RCC 7860 (cell line): ENCODE data around the gene RNF130.
"Not testable (repeated sequence)": the region's sequence is repeated elsewhere in the genome, so short reads cannot be mapped to it uniquely, and the experiment has no call there.

Experiments used
- DNase-seq: peaks from one replicate; pipeline ENCODE4 v3.0.0-alpha.2; 2015; ENCODE audit warnings: low spot score
- FAIRE-seq: peaks from 2 replicates; lab custom pipeline; 2012; peaks lifted over from hg19 to GRCh38; lab: Jason Lieb, UNC

Gene RNF130

DNA sequence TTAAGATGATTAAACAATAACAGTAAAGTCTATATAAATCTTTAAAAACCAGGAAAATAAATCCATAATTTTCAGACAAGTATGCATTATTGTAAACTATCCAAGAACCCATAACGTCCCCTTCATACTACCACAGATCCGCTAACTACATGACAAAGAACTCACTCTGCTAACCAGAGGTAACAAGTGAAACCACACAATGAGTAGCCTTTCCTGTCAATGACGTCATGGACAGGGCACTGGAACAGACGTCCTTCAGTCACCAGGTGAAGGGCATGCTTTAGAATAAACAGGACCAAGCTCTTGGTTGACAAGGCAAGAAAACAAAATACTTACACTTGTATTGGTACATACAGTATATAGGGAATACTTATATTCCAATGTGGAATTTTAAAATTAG is 45.2 kb downstream of the RNF130 start:
- DNase-seq, result peak; percentile 45

DNA sequence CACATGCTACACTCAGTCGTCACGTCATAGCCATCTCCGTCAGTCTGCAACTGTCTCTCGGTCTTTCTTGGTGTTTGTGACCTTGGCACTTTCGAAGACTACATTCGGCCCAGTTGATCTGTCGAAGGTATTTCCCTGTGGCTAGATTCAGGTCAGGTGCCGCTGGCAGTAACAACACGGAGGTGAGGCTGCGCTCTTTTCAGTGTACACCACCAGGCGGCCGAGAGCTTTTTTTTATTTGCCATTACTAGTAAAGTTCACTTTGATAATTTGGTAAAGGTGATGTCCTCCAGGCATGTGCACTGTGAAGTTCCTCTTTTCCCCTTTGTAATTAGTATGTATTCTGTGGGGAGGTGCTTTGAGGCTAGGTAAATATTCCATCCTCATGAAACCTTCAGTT is 49.7 kb downstream of the RNF130 start:
- no peak for FAIRE-seq

More for the DNA sequence above, 45.2 kb downstream of the RNF130 start:
- FAIRE-seq, result peak; percentile 48

DNA sequence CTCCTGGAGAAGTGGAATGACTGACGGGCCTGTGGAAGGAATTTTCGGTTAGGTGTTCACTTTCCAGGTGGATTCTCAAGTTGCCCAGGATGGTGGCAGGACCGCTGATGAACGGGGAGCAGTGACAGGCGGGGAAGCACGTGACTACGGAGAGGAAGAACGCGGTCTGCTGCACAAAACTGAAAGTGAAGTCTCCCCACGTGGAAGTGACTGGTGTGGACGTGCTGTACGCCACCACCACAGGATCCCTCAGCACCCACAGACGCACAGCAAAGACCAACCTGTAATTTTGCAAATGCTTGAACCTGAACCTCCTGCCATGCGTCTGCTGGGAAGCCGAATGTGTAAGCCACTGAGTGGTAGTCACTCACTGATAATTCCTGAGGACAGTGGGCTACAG is 51.4 kb downstream of the RNF130 start:
- FAIRE-seq, result no peak
- no peak for DNase-seq

More for the DNA sequence above, 49.7 kb downstream of the RNF130 start:
- DNase-seq, result no peak

DNA sequence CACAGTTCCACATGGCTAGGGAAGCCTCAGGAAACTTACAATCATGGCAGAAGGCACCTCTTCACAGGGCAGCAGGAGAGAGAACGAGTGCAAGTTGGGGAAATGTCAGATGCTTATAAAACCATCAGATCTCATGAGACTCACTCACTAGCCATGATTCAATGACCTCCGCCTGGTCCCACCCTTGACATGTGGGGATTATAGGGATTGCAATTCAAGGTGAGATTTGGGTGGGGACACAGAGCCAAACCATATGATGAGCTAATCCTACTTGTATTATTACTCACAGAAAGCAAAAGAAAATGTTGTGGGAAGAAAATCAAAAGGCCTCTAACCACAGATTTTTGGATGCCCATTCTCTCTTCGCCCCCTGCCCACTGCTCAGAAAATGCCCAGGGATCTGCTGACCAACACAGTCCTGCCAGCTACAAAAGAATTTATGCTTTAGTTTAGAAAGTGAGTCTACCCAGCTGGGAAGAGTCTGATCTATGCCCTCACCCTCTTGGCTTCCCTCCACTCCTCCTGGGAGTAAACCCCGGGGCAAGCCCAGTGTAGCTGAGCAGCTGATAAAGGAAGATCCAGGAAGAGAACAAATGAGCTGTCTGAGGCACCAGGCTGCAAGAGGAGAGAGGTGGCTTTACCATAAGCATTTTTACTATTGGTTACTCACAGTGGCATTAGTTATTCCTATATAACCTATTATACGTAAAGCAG is 53.1 kb downstream of the RNF130 start:
- no peak for FAIRE-seq
- no peak for DNase-seq

DNA sequence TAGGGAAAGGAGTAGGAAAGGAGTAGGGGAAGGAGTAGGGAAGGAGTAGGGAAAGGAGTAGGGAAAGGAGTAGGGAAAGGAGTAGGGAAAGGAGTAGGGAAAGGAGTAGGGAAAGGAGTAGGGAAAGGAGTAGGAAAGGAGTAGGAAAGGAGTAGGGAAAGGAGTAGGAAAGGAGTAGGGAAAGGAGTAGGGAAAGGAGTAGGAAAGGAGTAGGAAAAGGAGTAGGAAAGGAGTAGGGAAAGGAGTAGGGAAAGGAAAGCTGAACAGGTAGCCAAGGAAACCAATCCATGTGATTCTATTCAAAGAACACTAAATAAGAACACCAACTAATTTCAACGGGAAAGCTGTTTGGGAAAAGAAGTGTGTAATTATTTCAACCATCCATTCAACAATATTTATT is 56.0 kb downstream of the RNF130 start:
- not testable (repeated sequence) for FAIRE-seq, DNase-seq

DNA sequence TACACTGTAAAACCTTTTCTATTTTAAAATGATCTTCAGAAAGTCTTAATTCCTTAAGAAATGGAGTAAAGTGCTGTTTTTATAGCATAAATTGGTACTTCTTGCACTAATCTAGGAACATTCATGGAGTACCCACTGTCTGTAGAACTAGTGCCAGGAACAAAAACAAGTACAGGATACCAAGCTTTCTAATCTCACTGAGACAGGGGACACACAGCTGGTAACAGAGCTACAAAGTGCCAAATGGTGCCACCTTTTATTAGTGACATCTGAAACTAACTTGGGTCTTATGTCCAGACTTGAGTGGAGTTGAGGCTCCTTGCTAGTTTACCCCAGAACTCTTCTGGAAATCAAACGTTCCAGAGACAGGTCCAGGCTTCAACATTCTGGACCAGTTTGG is 57.9 kb downstream of the RNF130 start:
- FAIRE-seq, result no peak
- DNase-seq, result no peak

GRCh38 chr5:180012316-180012715 is 59.2 kb downstream of the RNF130 start:
- no peak for FAIRE-seq
- DNase-seq, result no peak

DNA sequence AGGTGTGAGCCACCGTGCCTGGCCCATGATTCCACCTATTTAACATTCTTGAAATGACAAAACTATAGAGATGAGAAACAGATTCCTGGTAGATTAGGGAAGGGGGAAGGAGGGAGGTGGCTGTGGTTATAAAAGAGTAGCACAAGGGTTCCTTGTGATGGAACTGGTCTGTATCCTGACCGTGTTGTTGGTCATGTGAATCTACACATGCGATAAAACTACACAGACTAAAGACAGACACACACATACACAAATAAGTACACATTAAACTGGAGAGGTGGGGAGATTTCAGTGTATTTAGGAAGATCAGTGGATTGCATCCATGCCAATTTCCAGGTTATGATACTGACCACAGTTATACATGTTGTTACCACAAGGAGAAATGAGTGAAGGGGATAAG is 60.9 kb downstream of the RNF130 start:
- DNase-seq, result no peak

GRCh38 chr5:180009581-180009980 is 62.0 kb downstream of the RNF130 start:
- FAIRE-seq, result no peak
- no peak for DNase-seq

More for the DNA sequence above, 60.9 kb downstream of the RNF130 start:
- FAIRE-seq, result no peak

GRCh38 chr5:180008433-180008832 is 63.1 kb downstream of the RNF130 start:
- DNase-seq (no peak), FAIRE-seq (no peak)

- FAIRE-seq (no peak), DNase-seq (no peak)
These were observed 64.0 kb downstream of the RNF130 start for GRCh38 chr5:180007582-180007981.

DNA sequence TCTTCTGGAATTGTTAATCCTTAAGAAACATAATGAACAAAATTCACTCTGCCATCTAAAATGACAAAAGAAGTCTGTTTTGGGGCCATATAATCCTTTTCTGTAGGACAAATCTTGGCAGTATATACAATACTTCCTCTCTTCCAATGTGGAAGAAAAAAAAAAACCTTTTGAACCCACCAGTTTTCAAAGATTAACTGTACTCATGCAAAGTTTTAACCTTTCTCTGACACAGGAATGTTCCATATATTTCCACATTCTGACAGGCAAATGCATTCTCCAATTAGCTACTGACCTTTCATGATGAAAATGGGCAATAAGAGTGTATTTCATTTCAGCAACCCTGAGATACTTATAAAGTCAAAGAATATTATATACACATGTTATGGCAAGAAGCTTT is 65.4 kb downstream of the RNF130 start:
- DNase-seq, result no peak

GRCh38 chr5:180003127-180003526 is 68.4 kb downstream of the RNF130 start:
- DNase-seq (no peak), FAIRE-seq (no peak)

More for the DNA sequence above, 65.4 kb downstream of the RNF130 start:
- FAIRE-seq, result no peak

- DNase-seq (no peak), FAIRE-seq (no peak)
These were observed 69.8 kb downstream of the RNF130 start for GRCh38 chr5:180001742-180002141.

- FAIRE-seq (no peak), DNase-seq (no peak)
These were observed 70.4 kb downstream of the RNF130 start for GRCh38 chr5:180001136-180001535.

DNA sequence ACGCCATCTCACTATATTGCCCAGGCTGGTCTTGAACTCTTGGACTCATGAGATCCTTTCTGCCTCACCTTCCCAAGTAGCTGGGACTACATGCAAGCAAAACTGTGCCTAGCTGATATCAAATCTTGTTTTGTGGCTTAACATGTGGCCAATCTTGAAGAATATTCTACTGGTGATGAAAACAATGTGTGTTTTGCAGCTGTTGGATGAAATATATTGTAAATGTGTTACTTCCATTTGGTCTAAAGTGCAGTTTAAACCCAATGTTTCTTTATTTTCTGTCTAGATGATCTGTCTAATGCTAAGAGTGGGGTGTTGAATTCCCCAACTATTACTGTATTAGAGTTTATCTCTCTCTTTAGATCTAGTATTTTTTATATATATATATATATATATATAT is 73.1 kb downstream of the RNF130 start:
- FAIRE-seq (no peak), DNase-seq (no peak)

DNA sequence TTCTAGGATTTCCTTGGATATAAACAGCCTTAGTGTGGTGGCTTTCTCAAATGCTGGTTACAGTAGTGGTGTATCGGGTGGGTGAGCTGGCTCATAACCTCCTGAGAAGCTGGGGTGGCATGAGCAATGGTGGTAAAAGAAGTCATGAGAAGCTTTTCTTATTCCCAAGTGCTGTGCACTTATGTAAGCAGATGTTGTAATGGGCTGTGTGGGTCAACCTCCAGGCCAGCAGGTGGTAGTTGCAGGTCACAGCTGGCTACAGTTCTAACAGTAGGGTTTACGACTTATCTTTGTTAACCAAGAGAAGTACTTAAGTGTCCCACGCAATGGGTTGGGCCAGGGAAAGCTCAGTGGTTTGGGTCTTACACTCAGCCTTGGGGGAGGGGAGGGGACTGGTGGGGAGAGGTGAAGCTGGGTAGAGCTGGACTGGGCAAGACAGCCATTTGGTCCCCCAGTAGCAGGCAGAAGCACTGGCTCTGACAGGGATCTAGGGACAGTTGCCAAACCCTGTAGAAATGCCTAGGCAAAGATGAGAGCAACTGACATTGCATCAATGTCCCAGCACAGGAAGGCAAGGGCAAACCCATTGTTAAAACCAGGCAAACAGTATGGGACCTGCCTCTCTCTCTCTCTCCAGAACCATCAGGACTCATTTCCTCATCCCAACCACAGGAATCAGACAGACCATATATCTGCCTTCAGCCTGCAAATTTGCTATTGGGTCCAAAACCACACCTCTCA is 76.8 kb downstream of the RNF130 start:
- no peak for FAIRE-seq
- no peak for DNase-seq

DNA sequence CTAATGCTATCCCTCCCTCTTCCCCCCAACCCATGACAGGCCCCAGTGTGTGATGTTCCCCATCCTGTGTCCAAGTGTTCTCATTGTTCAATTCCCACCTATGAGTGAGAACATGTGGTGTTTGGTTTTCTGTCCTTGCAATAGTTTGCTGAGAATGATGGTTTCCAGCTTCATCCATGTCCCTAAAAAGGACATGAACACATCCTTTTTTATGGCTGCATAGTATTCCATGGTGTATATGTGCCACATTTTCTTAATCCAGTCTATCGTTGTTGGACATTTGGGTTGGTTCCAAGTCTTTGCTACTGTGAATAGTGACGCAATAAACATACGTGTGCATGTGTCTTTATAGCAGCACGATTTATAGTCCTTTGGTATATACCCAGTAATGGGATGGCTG is 78.7 kb downstream of the RNF130 start:
- FAIRE-seq, result not testable (repeated sequence)

GRCh38 chr5:179991106-179991505 is 80.5 kb downstream of the RNF130 start:
- FAIRE-seq, result no peak

More for the DNA sequence above, 78.7 kb downstream of the RNF130 start:
- DNase-seq, result not testable (repeated sequence)

DNA sequence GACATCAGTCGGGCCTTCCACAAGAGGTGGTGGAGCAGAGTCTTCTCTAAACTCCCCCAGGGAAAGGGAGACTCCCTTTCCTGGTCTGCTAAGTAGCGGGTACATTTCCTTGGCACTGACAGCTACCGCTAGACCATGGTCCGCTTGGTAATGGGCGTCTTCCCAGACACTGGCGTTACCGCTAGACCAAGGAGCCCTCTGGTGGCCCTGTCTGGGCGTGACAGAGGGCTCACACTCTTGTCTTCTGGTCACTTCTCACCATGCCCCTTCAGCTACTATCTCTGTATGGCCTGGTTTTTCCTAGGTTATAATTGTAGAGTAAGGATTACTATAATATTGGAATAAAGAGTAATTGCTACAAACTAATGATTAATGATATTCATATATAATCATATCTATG is 81.0 kb downstream of the RNF130 start:
- DNase-seq, FAIRE-seq: not testable (repeated sequence)

More at GRCh38 chr5:179991106-179991505, 80.5 kb downstream of the RNF130 start:
- DNase-seq, result no peak

- DNase-seq (no peak), FAIRE-seq (no peak)
These were observed 85.2 kb downstream of the RNF130 start for GRCh38 chr5:179986328-179986727.

DNA sequence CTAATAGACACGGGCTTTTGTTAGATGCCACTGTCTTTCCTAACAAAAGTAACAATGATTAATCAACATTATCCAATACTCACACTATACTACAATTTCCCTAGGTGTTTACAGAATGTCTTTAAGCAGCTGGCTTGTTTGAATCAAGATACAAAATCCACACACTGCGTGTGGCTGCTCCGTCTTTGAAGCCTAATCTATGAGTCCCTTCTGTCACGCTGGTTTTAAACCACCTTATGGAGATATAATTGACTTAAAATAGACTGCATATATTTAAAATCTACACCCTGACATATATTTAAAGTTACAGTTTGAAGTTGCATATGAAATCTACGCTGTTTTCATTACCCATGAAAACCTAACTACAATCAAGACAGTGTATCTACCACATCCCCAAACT is 89.9 kb downstream of the RNF130 start:
- FAIRE-seq, result no peak

More for the DNA sequence above, 89.9 kb downstream of the RNF130 start:
- no peak for DNase-seq
